ENCODE data around the gene ARFRP1.
"Not testable (repeated sequence)": the region's sequence is repeated elsewhere in the genome, so short reads cannot be mapped to it uniquely, and the experiment has no call there.

Gene ARFRP1

GRCh38 chr20:63662813-63663189 is 45.0 kb downstream of the ARFRP1 start:
- H3K27ac ChIP-seq = no peak overlapping the region
- TF ChIP-seq CTCF (IDR thresholded peaks at IDR 0.05) (no peak), ZFX (IDR thresholded peaks at IDR 0.05; ENCODE audit: borderline replicate concordance) (no peak)

GRCh38 chr20:63661959-63662812 is 45.6 kb downstream of the ARFRP1 start:
- H3K27ac ChIP-seq = no peak overlapping the region
- TF ChIP-seq ZFX (IDR thresholded peaks at IDR 0.05; ENCODE audit: borderline replicate concordance) (no peak), CTCF (IDR thresholded peaks at IDR 0.05) (no peak)

GRCh38 chr20:63661108-63661507 is 46.7 kb downstream of the ARFRP1 start:
- no peak for TF ChIP-seq ZFX (IDR thresholded peaks at IDR 0.05; ENCODE audit: borderline replicate concordance)
- TF ChIP-seq CTCF (IDR thresholded peaks at IDR 0.05) = no peak
- H3K27ac ChIP-seq = no peak overlapping the region

- no peak overlapping the region for H3K27ac ChIP-seq
- TF ChIP-seq CTCF (IDR thresholded peaks at IDR 0.05) = no peak
- TF ChIP-seq ZFX (IDR thresholded peaks at IDR 0.05; ENCODE audit: borderline replicate concordance) = no peak
Measured at GRCh38 chr20:63660622-63661021, 47.2 kb downstream of the ARFRP1 start.

- H3K27ac ChIP-seq = not testable (repeated sequence)
Measured at GRCh38 chr20:63660174-63660573, 47.6 kb downstream of the ARFRP1 start.

GRCh38 chr20:63659370-63659769 is 48.4 kb downstream of the ARFRP1 start:
- TF ChIP-seq CTCF (IDR thresholded peaks at IDR 0.05) = no peak
- TF ChIP-seq ZFX (IDR thresholded peaks at IDR 0.05; ENCODE audit: borderline replicate concordance) = no peak
- peak overlapping the region; percentile 86 for H3K27ac ChIP-seq

- TF ChIP-seq CTCF (IDR thresholded peaks at IDR 0.05) (no peak), ZFX (IDR thresholded peaks at IDR 0.05; ENCODE audit: borderline replicate concordance) (no peak)
- H3K27ac ChIP-seq = peak overlapping the region; percentile 86
Measured at GRCh38 chr20:63658749-63659187, 49.0 kb downstream of the ARFRP1 start.
